HG03571 (cell line): ENCODE data around the gene CHDH.
A peak's percentile ranks its signal among the peaks of the same experiment; 100 is the strongest.

Experiments used
- ATAC-seq: cut with Tn5 transposase; IDR thresholded peaks from one replicate; pipeline ENCODE4 v1.9.1; 2021; ENCODE audit not compliant: unreplicated experiment

Gene CHDH

DNA sequence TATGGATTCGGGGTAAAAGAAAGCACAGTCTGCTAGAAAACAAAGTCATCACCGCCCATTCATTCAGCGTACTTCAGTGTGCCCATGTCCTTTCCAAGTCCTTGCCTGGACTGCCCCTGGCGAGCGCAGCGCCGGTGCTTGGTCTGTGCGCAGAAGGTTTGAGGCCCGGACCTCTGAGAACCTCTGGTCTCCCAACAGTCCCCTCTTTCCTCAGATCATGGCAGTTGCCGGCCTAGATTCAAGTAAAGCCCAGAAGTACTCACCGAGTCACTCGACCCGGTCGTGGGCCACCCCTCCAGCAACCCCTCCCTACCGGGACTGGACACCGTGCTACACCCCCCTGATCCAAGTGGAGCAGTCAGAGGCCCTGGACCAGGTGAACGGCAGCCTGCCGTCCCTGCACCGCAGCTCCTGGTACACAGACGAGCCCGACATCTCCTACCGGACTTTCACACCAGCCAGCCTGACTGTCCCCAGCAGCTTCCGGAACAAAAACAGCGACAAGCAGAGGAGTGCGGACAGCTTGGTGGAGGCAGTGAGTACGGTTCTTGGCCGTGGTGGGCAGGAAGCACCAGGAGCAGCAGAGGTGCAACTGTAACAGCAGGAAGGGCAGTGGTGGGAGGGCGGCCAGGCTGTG, 36.3 kb downstream of the CHDH start:
- no peak for ATAC-seq

DNA sequence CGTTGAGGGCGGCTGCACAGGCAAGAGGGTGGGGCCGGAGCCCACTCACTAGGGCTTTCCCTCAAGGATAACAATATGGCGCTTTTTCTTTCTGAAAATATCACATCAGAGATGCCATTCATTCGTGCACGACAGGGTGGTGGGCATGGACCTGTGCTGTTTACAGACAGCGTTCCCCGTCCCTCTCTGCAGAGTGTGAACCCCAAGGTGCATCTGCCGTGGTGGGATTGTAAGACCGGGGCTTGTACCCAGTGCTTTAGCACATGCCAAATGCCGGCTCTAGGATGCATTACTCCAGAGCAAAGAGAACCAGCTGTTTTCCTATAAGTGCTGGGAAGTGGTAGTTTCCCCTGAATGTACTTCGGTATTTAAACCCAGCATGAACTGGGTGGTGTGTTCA, 37.0 kb downstream of the CHDH start:
- no peak for ATAC-seq

DNA sequence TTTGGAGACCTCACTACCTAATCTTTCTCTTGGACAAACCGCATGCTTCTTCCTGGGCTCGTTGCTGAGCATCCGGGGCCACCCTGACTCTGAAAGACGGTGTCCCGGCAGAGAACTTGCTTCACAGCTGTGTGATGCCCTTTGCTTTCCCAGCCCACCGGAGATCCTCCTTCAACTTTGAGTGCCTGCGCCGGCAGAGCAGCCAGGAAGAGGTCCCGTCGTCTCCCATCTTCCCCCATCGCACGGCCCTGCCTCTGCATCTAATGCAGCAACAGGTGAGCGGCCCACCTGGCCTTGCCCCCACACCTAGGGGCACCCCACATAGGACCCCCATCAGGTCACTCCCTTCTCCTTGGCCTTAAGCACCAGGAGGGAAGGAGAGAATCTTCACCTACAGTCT, 37.7 kb downstream of the CHDH start:
- no peak for ATAC-seq

DNA sequence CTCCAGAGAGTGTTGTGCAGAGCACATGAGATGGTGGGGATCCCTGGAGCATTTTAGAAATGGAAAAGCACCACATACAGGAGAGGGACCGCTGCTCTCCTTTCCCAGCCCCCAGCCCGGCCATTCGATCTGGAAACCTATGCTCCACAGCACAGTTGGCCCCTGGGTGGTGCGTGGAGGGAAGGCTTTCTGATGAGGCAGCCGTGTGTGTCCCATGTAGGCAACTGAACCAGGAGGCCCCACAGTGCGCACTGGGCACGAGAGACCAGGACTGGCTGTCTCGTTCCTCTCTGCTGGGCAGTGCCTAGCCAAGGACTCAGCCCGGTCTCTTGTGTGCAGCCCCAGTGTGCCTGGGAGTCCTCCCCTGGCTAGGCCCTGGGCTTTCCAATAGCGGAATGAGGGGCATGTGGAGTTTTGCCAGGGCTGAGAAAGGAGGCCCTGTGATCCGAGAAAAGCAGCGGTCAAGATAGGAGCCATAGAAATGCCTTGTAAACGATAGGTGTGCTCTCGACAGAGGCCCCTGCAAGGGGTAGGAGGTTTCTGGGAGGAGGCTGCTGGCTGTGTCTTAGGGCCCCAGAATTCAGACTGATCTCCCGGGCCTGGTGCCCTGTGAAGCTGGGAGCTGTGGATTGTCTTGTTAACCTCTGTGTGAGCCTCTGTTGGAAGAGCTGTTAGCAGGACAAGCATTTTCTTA, 39.0 kb downstream of the CHDH start:
- ATAC-seq = peak; percentile 15

DNA sequence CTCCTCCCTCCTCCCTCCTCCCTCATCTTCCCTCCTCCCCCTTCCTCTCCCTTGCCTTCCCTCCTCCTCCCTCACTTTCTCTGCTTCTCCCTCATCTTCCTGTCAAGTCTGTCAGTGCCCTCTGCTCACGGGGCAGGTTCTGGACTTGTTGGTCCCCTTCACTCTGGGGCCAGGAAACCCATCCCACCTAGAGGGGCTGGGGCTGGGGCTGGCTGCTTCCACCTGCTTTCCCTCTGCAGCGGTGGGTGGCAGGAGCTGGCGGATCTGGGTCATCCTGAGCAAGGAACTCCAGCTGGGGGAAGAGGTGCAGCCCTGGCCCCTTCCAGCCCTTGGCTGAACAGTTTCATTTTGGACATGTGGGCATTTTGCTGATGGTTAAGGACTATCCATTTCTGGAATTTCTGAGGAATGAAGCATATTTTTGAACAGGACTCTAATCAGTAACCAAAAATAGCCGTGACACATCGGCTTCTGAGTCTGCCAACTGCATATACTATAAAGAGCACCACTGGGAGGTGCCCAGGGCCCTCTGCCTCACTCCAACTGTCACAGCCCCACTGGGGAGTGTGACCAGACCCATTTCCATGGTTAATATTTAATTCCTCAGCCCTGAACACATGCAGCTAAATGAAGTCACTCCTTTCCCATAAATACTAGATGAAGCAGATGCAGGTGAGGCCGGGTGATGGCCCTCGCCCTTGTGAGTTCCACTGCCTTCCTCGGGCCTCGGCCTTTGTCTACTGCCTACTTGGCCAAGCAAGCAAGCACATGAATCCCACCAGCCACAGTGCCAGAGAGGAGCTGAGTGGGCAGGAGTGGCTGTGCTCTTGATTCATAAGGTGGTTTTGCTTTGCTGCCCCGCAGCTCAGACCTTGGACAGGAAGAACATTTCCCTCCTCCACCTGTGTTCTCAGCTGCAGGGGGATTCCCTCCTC, 39.8 kb downstream of the CHDH start:
- peak; percentile 63 for ATAC-seq

DNA sequence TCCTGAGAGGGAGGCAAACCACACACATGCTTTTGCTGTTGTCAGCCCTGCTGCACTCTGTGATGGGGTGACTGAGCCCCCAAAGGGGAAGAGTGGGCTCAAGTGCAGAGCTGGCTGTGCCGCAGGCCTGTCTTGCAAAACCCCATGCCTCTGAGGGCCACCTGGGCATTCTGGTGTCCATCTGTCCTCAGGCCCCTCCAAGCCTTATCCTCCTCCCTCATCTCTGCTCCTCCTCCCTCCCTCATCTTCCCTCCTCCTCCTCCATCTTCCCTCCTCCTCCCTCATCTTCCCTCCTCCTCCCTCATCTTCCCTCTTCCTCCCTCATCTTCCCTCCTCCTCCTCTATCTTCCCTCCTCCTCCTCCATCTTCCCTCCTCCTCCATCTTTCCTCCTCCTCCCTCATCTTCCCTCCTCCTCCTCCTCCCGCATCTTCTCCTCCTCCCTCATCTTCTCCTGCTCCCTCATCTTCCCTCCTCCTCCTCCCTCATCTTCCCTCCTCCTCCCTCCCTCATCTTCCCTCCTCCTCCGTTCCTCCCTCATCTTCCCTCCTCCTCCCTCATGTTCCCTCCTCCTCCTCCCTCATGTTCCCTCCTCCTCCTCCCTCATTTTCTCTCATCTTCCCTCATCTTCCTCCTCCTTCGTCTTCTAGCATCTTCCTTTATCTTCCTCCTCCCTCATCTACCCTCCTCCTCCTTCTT, 40.6 kb downstream of the CHDH start:
- no peak for ATAC-seq

DNA sequence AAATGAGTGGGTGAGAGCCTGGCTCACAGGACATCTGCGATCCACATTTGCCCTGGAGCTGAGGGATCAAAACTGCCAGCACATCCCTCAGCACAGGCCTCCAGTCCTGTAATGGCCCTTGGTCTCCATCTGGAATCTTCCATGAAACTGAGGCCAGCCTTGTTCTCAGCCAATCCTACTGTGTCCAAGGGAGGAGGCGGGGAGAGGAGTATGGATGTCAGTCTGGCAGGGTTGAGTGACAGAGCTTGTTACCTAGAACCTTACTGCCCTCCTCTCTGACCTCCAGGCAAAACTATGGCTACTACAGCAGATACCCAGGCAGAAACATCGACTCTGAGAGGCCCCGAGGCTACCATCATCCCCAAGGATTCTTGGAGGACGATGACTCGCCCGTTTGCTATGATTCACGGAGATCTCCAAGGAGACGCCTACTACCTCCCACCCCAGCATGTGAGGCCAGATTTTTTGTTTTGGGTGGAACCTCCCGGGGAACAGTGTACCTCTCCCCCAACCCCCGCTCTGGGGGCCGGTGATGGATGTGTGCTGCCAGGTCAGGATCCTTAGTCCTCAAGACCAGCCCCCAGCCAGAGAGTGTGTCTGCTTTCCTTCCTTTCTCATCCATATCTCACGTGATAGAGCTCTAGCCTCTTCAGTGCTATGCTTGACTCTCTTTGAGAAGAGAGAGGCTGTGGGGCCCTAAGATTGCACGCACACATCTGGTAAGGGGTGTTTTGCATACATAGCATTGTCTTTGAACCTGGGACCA, 41.3 kb downstream of the CHDH start:
- peak; percentile 44 for ATAC-seq

DNA sequence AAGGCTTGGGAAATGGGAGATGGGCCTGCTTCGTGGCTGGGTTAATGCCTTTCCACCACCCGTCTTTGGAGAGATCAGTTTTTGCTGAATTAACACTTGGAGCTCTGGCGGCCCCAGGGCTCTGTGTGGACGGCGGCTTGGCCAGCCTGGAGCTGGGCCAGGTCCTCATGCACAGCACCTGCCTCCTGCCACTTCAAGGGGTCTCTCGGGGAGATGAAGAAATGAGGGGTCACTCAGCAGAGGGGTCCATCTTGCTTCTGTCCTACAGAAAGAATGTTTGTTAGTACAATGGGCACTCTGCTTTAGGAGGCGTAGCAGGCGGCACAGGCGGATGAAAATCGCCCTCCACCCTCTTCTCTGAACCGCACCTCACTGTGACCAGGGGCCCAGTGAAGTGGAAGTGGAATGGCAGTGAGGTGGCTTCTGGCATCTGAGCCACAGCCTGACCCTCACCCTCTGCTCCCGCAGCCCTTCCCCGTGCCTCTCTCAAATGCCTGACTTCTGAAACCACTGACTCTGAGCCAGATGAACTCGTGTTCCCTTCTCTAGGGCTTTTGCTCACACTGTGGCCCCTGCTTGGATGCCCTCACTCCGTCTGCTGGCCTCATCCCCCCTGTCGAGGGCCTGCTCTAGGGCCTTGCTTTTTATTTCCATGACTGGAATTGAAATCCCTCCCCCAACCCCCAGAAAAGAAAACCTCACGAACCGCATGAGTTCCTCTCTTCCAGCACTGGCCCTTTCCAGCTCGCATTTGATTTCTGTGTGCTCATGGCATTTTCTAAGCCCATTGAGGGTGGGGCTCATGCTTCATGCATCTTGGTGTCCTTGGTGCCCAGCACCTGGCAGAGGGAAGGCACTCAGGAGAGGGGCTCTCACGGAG, 42.2 kb downstream of the CHDH start:
- no peak for ATAC-seq

DNA sequence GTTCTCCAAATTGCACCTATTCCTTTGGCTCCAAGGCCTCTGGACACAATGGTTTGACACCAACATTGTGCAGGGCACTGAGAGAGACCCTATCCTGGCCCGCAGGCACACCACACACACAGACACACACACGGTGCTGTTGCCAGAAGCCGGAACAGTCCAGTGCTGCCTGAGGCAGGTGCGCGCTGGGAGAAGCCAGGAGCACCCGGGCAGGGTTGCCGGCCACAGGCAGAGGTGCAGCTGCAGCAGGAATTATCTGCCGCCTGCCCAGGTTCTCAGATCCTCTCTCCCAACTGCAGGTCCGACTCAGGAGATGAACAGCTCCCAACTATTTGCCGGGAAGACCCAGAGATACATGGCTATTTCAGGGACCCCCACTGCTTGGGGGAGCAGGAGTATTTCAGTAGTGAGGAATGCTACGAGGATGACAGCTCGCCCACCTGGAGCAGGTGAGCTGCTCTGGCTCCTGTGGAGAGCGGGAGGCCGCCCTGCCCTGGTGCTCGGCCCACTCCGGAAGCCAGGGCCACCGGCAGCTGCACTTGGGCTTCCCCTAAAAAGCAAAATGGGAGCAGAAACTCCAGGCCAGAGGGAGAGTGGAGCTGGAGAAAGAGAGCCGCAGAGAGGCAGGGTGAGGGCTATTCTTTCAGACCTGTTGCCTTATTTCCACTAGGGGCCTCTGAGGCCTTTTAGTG, 42.9 kb downstream of the CHDH start:
- ATAC-seq = no peak

DNA sequence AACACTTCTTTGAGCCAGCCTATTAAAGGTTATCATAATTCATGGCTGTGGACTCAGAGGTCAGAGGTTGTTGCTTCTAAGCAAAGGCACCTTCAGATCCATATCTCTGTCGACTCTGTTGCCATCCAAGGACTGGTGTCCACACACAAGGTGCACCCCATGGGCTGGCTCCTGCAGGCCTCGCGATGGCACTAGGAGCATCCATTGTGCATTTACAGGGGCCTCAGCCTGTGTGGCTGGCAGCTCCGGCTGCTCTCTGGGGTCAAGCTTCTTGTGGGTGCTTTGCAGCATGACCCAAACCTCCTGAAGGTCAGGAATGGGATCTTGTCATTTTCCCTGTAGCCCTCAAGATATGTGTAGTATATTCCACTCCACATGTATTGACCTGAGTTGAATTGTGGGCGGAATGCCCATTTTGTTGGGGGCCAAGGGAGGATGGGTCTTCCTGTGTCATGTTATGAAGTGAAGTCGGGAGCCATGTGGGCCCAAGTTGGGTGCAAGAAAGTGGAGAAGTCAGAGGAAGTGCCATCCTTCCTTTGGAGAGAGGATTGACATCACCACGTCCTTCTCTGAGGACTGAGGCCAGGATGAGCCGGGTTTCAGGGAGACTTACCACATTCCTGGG, 43.9 kb downstream of the CHDH start:
- ATAC-seq = no peak

DNA sequence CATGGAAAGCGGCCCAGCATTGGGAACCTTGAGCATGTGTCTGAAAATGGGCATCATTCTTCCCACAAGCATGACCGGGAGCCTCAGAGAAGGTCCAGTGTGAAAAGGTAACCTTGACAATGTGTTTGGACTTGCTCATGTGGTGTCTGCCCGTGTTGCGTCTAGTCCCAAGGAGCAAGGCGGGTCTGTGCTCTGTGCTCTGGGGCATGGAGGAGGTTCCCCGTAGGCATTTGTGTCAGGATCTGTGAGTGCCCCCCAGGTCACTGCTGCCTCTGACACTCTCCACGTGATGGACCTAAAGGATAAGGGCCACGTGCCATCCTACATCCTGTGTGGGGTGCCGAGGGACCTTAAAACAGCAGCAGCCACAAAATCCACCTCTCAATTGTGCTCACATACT, 44.9 kb downstream of the CHDH start:
- ATAC-seq = no peak

DNA sequence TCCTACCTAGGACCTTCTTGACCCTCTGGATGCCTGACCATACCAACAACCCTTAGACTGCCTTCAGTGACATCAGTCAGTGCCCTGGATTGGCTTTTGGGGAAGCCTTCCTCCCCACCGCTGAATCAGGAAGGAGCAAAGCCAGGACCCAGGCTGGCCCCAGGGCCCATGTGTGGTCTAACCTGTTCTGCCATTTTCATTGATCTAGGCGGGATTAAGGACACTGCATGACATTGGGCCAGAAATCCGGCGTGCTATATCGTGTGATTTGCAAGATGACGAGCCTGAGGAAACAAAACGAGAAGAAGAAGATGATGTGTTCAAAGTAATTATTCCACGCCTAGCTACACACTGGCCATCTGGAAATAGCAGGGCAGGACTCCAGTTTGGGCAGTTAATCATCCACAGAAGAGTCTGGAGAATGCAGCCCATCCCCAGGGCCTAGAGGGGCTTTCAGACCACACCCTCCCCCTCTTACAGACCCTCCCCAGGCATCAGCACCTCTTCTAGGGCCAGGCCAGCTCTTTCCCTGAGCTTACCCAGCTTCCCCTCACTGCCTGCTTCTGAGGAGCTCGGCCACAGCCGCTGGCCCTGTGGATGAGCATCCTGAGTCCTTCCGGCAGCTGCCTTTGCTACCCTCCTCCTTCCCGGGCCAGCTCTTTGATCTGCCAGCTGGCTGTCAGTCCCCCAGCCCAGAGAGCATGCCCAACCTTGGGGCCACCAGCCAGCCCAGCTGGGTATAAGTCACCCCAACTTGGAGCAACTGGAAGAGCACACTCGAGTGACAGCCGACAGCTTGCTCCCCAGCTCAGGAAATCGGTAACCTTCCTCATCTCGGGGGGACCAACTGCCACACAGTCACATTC, 45.9 kb downstream of the CHDH start:
- ATAC-seq = no peak

DNA sequence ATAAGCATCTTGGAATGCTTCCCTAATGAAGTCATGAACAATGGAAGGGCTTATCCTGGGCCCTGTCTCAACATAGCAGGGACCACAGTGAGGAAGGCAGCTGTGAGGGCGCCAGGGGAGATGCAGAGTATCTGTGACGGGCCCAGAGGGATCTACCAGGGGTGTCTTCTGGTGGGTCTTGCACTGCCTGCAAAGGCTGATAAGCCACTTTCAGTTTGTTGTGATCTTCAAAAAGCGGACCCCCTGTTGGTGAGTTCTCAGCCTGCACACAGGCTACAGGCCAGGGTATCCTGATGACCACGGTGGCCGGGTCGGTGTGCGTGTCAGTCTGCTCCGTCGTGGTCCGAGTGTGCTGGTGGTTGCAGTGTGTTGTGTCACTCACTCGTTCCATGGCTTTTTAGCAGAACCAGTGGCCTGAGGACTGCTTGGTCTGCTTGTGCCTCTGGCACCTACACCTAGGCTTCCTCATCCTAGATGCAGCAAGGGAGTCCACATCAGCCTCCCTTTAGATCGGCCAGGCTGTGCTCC, 46.8 kb downstream of the CHDH start:
- ATAC-seq = no peak

DNA sequence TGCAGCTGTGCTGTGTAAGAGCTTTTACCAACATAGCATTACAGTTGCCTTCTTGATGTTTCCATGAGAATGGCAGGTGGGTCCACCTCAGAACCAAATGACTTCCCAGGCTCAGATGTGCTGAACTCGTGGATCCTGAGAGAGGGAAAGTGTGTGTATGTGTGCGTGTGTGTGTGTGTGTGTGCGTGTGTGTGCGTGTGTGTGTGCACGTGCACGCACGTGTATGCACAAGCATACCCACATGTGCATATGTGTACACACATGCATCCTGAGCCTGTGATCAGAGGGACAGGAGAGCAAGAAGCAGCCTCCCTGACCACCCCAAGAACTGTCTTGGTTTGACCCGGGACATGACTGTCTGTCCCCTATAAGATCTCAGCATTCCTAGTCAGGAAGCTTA, 48.1 kb downstream of the CHDH start:
- no peak for ATAC-seq

DNA sequence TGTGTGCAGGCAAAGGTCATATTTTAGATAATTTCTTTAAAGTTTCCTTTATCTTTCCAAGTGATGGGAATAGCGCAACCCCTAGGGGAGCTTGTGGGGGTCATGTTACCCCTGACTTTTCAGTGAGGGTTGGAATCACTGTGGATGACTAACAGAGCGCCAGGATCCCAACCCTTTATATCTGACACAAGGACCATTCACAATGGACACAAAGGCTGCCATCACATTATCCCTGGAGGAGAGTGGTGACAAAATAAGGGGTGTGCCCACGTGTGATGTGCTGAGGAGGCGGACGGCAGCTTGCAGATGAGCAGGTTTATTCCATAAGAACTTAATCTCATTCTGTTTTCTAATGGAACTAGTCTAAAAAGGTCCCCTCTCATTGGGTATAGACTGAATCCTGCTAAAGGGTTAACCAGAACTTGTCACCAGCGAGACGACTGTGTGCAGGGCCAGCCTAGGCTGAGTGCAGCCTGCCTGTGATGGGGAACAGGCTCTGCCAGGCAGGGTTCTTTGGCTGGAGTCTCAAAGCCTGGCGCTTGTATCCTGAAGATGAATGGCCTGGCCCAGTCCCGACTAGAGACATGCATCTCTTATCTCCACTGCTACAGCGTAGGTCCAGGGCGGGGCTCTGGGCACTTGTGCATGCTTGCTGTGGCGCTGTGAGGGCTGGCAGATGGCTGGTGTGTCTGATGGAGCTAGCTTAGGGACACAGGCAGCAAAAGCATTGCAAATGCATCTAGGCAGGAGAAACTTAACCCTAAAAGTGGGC, 50.2 kb downstream of the CHDH start:
- ATAC-seq = no peak

DNA sequence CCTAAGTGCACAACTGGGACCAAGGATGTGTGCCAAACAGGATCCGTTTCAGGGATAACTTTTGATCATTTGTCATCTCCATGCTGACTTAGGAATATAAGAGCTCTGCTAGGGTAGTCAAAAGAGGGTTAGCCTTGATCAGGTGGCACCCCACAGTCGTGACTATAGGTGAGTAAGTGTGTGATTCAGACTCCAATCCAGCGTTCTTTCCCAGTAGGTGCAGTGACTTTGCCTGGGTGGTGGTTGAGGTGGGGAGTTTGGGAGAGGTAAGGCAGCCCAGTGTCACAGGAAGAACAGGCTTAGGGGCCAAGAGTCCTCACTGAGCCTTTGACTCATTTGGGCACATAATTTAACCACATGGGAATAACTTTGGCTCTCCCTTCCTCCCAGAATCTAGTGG, 51.0 kb downstream of the CHDH start:
- ATAC-seq = no peak

DNA sequence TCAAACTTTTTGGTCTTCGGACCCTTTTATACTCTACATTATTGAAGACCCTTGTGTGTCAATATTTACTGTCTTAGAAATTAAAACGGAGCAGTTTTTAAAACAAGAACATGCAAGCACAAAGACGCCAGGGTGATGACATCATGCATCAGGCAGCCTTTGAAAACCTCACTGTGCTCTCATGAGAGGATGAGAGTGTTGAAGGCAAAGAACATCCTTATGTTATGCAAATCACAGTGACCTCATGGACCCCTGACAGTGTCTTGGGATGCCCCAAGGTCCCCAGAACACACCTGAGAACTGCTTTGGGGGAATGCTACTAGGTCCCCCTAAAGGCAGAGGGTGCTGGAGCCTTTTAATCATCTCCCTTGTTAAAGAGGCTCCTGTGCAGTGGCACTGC, 51.6 kb downstream of the CHDH start:
- no peak for ATAC-seq
